Hematopoietic multipotent progenitor cell treated with erythropoietin and hydrocortisone succinate and interleukin-3 and kit ligand, for 8 days (in vitro differentiated cells): ENCODE data around the gene TMEM150B.
"Not testable (repeated sequence)": the region's sequence is repeated elsewhere in the genome, so short reads cannot be mapped to it uniquely, and the experiment has no call there.

Experiments
- DNase-seq: peaks from one replicate; pipeline ENCODE4 v3.0.0-alpha.2; 2015

The TMEM150B gene

DNA sequence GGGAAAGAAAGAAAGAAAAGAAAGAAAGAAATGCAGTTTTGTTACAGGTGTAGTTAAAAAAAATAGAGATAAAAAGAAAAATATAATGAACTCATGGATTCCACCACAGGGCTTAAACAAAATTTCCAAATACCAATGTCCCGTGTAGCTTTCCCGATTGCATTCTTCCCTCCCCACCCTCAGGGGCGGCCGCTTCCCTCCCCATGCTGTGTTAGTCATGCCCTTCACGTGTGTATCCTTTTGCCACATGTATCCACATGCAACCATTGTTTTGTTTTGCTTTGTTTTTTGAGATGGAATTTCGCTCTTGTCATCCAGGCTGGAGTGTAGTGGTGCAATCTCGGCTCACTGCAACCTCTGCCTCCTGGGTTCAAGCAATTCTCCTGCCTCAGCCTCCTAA, 11.0 kb upstream of the TMEM150B start:
- DNase-seq = no peak

- no peak for DNase-seq
These were observed 8.7 kb upstream of the TMEM150B start for GRCh38 chr19:55333870-55334269.

DNA sequence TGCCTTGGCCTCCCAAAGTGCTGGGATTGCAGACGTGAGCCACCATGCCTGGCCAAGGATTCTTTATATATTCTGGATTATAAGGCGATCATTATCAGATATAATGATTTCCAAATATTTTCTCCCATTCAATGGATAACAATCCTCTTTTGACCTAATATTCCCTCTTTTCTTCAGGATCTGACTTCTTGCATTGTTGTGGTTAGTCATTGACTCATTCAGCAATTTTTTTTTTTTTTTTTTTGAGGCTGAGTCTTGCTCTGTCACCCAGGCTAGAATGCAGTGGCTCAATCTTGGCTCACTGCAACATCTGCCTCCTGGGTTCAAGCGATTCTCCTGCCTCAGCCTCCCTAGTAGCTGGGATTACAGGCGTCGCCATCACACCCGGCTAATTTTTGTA, 4.7 kb upstream of the TMEM150B start:
- not testable (repeated sequence) for DNase-seq

DNA sequence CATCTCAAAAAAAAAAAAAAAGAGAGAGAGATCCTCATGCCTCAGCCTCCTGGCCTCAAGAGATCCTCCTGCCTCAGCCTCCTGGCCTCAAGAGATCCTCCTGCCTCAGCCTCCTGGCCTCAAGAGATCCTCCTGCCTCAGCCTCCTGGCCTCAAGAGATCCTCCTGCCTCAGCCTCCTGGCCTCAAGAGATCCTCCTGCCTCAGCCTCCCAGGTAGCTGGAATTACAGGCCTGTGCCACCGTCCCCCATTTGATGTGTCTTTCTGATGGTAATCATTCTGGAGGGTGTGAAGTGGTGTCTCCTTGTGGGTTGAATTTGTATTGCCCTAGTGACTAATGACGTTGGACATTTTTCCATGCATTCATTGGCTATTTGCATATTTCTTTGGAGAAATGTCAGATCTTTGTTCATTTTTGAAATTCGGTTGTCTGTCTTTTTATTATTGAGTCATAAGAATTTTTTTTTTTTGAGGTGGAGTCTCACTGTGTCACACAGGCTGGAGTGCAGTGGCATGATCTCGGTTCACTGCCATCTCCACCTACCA, 3.7 kb upstream of the TMEM150B start:
- peak; percentile 28 for DNase-seq

DNA sequence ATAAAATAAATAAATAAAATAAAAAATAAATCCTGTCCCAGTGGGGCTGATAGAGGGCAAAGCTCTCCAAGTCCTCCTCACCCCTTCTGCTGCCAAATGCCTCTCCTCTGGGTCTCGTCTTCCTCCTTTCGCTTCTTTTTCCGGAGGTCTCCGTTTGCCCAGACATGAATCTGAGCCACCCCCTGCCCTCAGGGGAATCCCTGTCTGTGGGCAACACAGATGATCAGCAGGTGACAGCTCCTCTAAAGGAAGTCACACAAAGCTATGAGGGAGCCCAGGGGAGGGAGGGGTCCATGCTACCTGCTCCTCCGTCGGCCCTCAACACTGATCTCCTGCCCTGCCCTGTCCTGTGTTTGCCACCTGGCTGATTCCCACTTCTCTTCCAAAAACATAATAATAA, 479 bp downstream of the TMEM150B start:
- no peak for DNase-seq

DNA sequence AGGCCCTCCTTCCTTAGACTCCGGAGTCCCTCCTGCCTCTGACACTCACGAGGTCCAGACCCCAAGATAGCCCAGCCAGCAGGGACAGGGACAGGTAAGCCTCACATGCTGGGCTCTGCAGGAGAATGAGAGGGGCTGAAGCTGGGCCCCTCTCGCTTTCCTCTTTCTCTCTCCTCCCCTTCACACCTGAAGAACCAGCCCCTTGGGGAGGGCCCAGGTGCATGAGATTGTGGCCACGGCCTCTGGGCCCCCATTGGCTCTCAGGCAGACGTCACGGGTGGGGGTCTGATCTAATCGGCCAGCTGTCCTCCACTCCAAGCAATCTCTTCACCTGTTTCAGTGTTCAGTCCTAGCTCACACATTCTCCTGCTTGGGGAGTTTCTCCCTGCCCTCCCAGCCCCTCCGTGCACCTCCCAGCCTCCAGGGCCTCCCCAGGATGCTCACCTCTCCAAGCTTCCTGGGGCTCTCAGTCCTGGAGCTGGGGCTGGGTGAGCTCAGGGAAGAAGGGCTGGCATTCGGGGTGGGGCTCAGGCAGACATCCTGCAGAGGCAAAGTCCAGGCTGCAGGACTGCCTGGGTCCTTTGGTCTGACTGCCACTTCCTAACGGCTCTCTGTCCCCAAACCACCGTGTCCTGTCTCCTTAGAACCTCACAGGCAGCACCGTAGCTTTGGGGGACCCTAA, 2.8 kb downstream of the TMEM150B start:
- DNase-seq = no peak

GRCh38 chr19:55321466-55322137, 3.5 kb downstream of the TMEM150B start:
- no peak for DNase-seq

- DNase-seq = no peak
These were observed 4.2 kb downstream of the TMEM150B start for GRCh38 chr19:55320844-55321419.

DNA sequence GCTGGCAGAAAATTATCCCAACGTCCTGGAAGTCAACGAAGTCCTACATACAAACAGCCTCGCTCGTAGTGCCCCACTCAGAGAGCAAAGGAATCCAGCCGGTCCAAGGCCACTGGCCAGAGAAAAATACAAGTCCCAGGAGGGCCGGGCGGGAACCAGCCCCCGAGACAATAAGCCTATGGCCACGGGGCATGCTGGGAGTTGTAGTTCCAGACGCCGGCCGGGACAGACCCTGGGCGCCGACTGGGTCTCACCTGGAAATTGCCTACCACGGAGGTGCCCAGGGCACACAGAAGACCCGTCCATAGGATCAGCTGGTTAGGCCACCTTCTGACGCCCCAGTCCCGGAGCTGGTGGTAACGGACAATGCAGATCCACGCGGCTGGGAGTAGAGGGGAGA, 5.4 kb downstream of the TMEM150B start:
- DNase-seq = no peak

GRCh38 chr19:55316646-55317045, 8.5 kb downstream of the TMEM150B start:
- no peak for DNase-seq

- no peak for DNase-seq
These were observed 9.1 kb downstream of the TMEM150B start for GRCh38 chr19:55315956-55316525.

GRCh38 chr19:55314396-55314795, 10.7 kb downstream of the TMEM150B start:
- no peak for DNase-seq

DNA sequence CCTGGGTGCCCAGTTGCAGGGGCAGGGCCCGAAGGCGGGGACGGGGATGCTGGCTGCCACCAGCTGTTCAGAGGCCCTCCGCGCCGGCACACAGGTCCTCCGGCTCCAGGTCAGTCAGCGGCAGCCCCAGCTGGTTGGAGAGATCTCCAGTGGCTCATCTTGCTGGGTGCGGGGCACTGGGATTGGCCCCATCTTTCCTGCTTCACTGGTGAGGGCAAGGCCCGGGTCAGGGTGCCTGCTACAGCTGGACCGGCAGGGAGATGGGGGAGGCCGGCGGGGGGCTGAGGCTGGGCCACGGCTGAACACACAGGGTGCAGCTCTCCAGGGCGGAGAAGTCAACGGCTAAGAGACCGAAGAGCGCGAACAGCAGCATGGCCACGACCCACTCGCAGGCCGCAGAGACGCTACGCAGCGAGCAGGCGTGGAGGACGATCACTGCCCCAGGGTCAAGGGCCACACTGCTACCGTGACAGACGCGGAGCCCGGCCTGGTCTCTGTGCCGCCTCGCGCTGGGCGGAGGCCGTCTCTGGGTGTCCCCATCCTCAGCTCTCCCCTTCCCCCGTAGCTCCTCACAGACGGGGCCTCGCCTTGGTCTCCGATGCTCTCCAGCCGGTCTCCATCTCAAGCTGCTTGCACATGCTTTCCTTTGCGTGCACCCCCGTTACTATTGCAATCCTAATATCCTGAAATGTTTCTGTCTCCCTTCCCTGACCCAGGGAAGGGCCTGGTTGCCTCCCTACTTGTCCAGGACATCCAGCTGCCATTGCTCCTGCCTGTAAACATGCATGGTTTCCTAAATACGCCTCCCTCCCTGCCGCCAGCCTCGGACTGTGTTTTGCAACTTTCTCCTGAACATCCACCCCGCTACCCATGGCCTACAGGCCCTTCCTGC, 12.3 kb downstream of the TMEM150B start:
- no peak for DNase-seq

GRCh38 chr19:55311797-55312196, 13.3 kb downstream of the TMEM150B start:
- DNase-seq = no peak

DNA sequence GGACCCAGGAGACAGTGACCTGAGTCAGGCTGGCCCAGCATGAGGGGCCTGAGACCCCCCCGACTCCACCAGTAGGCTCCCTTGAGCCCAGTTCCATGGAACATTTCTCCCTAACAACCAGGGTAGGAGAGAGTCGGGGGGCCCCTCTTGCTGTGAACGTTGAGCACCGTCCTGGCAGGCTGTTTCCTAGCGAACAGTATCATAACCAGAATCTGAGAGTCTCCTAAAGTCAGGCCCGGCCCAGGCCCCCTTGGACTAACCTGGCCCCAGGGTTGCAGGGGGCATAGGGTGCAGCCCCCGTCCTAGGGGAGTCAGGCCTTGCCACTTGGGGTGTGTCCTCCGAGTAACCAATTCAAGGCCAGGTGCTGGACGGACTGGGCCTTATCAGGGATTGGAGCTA, 13.7 kb downstream of the TMEM150B start:
- DNase-seq = no peak

DNA sequence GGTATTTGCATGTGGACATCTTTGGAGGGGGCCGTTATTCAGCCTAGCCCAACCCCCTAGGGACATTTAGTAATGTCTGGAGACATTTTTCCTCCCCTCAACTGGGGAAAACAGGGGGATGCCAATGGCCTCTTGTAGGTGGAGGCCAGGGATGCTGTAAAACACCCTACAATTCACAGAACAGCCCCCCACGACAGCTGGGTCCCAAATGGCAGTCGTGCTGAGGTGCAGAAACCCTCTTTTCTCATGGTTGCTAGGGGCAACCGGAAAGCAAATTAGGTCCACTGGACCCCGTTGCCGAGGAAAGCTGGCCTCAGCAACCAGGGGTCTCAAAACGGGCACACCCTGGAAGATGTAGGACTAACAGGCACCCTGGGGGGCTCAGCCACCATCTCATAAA, 14.6 kb downstream of the TMEM150B start:
- DNase-seq = no peak

- DNase-seq = no peak
These were observed 15.7 kb downstream of the TMEM150B start for GRCh38 chr19:55309448-55309847.

DNA sequence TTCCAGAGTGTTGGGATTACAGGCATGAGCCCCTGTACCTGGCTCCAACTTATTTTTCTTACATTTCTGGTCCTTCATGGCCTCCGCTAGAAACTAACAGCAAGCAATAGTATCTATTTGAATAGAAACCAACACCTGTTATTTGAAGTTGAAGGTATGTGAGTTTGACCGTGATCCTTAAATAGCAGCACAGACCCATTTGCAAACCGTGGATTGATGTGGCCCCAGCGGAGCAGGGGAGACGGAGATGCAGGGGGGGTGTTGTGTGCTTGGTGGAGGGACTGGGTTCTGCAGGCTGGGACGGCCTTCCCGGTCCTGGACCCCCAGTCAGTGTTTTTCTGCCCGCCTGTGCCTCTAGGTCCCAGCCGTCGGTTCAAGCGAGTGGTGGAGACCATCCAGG, 16.9 kb downstream of the TMEM150B start:
- DNase-seq = no peak

DNA sequence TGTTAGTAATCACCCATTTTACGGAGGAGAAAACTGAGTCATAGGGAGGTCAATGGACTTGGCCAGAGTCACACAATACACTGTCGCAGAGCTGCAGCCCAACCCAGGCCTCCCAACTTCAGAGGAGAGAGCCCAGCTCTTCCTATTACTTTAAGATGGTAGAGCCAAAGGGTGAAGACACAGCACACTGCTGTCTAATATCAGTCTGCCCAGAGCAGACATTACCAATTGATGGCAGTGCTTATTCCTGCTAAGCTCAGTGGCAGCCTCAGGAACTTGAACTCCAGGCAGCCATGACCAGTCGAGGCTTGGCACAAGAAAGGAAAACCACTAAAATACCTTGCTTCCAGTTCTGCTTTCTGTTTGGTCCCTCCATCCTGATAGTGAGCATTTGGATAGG, 18.4 kb downstream of the TMEM150B start:
- no peak for DNase-seq

DNA sequence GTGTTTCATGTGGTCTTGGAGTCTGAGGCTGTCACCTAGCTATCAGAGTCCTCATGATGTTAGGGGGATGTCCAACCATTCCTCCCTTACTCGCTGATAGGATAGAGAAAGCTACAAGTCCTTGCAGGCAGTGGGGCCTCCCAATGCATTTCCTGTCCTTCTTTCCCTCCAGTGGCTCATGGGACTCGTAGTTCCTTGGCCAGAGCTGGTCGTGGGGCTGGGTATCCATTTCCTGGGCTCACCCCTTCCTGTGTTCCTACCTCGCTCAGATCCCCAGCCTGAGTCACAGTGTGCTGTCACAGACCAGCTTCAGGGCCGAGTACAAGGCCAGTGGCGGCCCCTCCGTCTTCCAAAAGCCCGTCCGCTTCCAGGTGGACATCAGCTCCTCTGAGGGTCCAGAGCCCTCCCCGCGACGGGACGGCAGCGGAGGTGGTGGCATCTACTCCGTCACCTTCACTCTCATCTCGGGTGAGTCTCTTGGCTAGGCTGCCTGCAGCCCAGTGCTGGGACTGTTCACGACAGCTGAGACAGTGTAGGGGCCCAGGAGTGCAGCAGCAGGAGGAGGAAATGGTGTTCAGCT, 19.1 kb downstream of the TMEM150B start:
- DNase-seq = no peak

DNA sequence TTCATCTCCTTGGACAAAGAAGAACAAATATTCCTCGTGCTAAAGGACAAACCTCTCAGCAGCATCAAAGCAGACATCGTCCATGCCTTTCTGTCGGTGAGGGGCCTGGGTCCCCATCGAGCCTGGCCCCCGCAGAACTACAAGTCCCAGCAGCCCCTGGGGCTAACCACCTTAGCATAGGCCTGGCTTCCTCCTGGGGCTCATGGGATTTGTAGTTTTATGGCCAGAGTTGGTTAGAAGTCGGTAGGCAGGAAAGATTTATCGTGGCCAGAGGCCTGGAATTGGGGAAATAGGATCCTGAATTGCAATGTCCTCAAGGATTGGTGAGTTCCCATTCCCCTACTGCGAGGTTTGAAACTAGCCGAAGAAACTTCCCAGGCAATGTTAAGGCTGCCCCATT, 19.6 kb downstream of the TMEM150B start:
- peak; percentile 59 for DNase-seq

GRCh38 chr19:55304980-55305379, 20.2 kb downstream of the TMEM150B start:
- DNase-seq = no peak
